Loucy (cell line): ENCODE measurements around the gene WEE1.
A peak's percentile ranks its signal among the peaks of the same experiment; 100 is the strongest.

Source experiments
- H2AFZ ChIP-seq: fragments of 200-600 bp; sonication (generic); 2 replicates; pipeline ENCODE4 v1.6.0; 2016; ENCODE audit warnings: antibody characterized with exemption, mild to moderate bottlenecking, low read length, moderate library complexity
- H3F3A ChIP-seq: fragments of 200-600 bp; 2 replicates; pipeline ENCODE4 v1.6.0; 2016; ENCODE audit warnings: antibody characterized with exemption, low read depth, mild to moderate bottlenecking
- H3K27me3 ChIP-seq: fragments of 200-600 bp; sonication (generic); 2 replicates; pipeline ENCODE4 v1.6.1; 2014; ENCODE audit warnings: low read length, mild to moderate bottlenecking; ENCODE audit not compliant: insufficient read depth, poor library complexity, severe bottlenecking
- H3K36me3 ChIP-seq: fragments of 200-600 bp; sonication (generic); 2 replicates; pipeline ENCODE4 v1.6.1; 2016; ENCODE audit warnings: low read length; ENCODE audit not compliant: insufficient read depth
- H3K4me1 ChIP-seq: fragments of 200-600 bp; sonication (generic); 2 replicates; pipeline ENCODE4 v1.5.1; 2014; ENCODE audit warnings: low read length, mild to moderate bottlenecking; ENCODE audit not compliant: insufficient read depth, poor library complexity, severe bottlenecking
- H3K4me2 ChIP-seq: fragments of 200-600 bp; sonication (generic); 2 replicates; pipeline ENCODE4 v1.6.0; 2014; ENCODE audit warnings: antibody characterized with exemption, low read length, low read depth, mild to moderate bottlenecking; ENCODE audit not compliant: poor library complexity, severe bottlenecking
- H3K4me3 ChIP-seq: fragments of 200-600 bp; sonication (generic); 2 replicates; pipeline ENCODE4 v1.5.1; 2014; ENCODE audit warnings: low read length, mild to moderate bottlenecking, mixed read lengths; ENCODE audit not compliant: poor library complexity, severe bottlenecking
- H3K79me2 ChIP-seq: fragments of 200-600 bp; sonication (generic); 2 replicates; pipeline ENCODE4 v1.6.1; 2014; ENCODE audit warnings: low read length; ENCODE audit not compliant: insufficient read depth
- H3K9ac ChIP-seq: fragments of 200-600 bp; sonication (generic); 2 replicates; pipeline ENCODE4 v1.6.0; 2014; ENCODE audit warnings: mild to moderate bottlenecking, low read depth, low read length, moderate library complexity; ENCODE audit not compliant: poor library complexity, severe bottlenecking
- H3K9me2 ChIP-seq: fragments of 200-600 bp; sonication (generic); replicated peaks from 2 replicates; pipeline ENCODE4 v1.6.1; 2016; ENCODE audit warnings: low read depth, low read length, mixed read lengths
- H3K9me3 ChIP-seq: fragments of 200-600 bp; sonication (generic); 2 replicates; pipeline ENCODE4 v1.6.1; 2014; ENCODE audit warnings: mild to moderate bottlenecking, antibody characterized with exemption, low read length, low read depth; ENCODE audit not compliant: insufficient read depth
- H4K20me1 ChIP-seq: fragments of 200-600 bp; sonication (generic); 2 replicates; pipeline ENCODE4 v1.6.0; 2014; ENCODE audit warnings: antibody characterized with exemption, low read length, mild to moderate bottlenecking; ENCODE audit not compliant: insufficient read depth, poor library complexity, severe bottlenecking
- CTCF ChIP-seq: fragments of 200-600 bp; sonication (generic); conservative IDR thresholded peaks from 2 replicates; pipeline ENCODE4 v1.5.1; 2014; ENCODE audit warnings: mild to moderate bottlenecking, antibody characterized with exemption, low read length
- EZH2phosphoT487 ChIP-seq: fragments of 200-600 bp; IDR thresholded peaks from 2 replicates; pipeline ENCODE4 v1.6.1; 2018; ENCODE audit warnings: antibody characterized with exemption, mild to moderate bottlenecking, moderate library complexity, borderline replicate concordance

The WEE1 gene

DNA sequence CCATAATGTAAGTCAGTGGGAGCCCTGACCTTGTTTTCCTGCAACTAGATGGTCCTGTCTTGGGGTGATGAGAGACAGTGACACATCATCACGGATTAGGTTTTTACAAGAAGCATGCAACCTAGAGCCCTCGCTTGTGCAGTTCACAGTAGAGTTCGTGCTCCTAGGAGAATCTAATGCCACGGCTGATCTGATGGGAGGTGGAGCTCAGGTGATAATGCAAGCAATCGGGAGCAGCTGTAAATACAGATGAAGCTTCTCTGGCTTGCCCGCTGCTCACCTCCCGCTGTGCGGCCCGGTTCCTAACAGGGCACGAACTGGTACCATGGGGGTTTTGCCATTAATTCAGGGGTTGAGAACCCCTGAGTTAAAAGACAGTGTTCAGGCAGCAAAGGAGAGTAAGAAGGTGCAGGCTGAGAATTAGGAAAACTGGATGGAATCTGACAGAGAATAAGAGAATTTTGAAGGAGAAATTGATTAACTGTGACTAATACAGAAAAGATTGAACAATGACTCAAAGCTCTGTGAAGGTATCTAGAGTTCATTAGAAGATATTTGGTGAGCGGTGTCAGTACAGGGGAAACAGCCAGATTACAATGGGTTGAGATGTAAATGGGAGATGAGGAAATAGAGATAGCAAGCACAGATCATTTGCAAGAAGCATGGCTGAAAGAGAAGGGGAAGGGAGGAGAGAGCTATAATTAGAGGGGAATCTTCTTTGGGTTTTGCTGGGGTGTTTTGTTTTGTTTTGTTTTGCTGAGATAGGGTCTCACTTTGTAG is 21.0 kb downstream of the WEE1 start:
- no peaks in the 10 kb centered on the region for H4K20me1 ChIP-seq
- H3K4me1 ChIP-seq, result no peaks in the 10 kb centered on the region
- H2AFZ ChIP-seq, result no peak overlapping the region
- no peaks in the 10 kb centered on the region for H3F3A ChIP-seq
- no peaks in the 10 kb centered on the region for H3K9me3 ChIP-seq
- no peaks in the 10 kb centered on the region for H3K27me3 ChIP-seq
- no peak for TF ChIP-seq CTCF
- no peak for TF ChIP-seq EZH2phosphoT487
- H3K9me2 ChIP-seq, result no peaks in the 10 kb centered on the region
- H3K9ac ChIP-seq, result no peak overlapping the region
- no peaks in the 10 kb centered on the region for H3K79me2 ChIP-seq
- H3K4me2 ChIP-seq, result no peak overlapping the region
- peaks cover 11% of the 10 kb centered on the region for H3K36me3 ChIP-seq
- H3K4me3 ChIP-seq, result no peak overlapping the region

DNA sequence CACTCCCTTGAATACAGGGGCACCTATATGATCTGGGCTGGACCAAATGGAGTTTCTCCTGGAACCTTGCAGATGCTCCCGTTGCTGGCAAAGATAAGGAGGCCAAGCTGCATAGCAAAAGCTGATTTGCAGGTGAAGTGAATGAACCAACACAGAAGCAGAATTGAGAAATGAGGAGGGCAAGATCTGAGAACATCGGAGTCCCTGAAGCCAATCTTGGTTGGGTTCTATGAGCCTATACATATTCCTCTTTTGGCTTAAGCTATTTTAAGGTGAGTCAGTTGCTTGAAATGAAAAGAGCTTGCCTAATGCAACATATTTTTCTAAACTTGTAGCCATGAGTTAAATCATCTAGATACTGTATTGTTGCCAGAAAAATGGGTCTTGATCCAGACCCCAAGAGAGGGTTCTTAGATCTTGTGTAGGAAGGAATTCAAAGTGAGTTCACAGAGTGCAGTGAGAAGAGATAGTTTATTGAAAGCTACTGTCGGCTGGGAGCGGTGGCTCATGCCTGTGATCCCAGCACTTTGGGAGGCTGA is 23.5 kb downstream of the WEE1 start:
- H3K27me3 ChIP-seq, result no peaks in the 10 kb centered on the region
- no peaks in the 10 kb centered on the region for H3K36me3 ChIP-seq
- no peaks in the 10 kb centered on the region for H3F3A ChIP-seq
- H4K20me1 ChIP-seq, result no peaks in the 10 kb centered on the region
- no peaks in the 10 kb centered on the region for H3K79me2 ChIP-seq
- H3K9me3 ChIP-seq, result no peaks in the 10 kb centered on the region
- H3K4me3 ChIP-seq, result no peak overlapping the region
- H3K4me1 ChIP-seq, result peaks cover 12% of the 10 kb centered on the region
- no peak overlapping the region for H3K4me2 ChIP-seq
- no peaks in the 10 kb centered on the region for H3K9me2 ChIP-seq
- TF ChIP-seq EZH2phosphoT487 (no peak), CTCF (no peak)
- no peak overlapping the region for H3K9ac ChIP-seq
- no peak overlapping the region for H2AFZ ChIP-seq

DNA sequence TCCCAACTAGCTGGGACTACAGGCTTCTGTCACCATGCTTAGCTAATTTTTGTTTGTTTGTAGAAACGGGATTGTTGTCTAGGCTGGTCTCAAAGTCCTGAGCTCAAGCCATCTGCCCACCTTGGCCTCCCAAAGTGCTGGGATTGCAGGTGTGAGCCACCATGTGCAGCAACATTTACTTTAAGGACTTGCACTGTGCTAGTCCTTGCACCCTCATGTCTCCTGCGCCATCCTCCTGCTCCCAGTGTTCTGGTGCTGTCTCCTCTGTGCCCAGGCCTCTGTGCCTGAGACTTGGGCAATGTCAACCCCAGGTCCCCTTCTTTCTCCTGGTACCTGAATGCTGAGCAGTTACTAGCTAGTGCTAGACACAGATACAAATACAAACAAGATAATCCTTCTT is 26.7 kb downstream of the WEE1 start:
- H3K9me3 ChIP-seq, result no peaks in the 10 kb centered on the region
- H2AFZ ChIP-seq, result no peak overlapping the region
- TF ChIP-seq EZH2phosphoT487 (no peak), CTCF (no peak)
- H3K9ac ChIP-seq, result no peak overlapping the region
- H3K4me3 ChIP-seq, result no peak overlapping the region
- no peaks in the 10 kb centered on the region for H3F3A ChIP-seq
- H3K4me2 ChIP-seq, result peak overlapping the region; percentile 87
- H3K27me3 ChIP-seq, result no peaks in the 10 kb centered on the region
- H3K4me1 ChIP-seq, result peaks cover 27% of the 10 kb centered on the region
- H3K79me2 ChIP-seq, result no peaks in the 10 kb centered on the region
- H4K20me1 ChIP-seq, result no peaks in the 10 kb centered on the region
- no peaks in the 10 kb centered on the region for H3K9me2 ChIP-seq
- no peaks in the 10 kb centered on the region for H3K36me3 ChIP-seq
